Thymus (tissue), 11 donors: ENCODE data around the gene C1orf87. TPM values are rescaled to one million over a fixed set of nuclear protein-coding genes. Genes with fewer than 3 reads are reported as not detected.
"Not testable (repeated sequence)": the region's sequence is repeated elsewhere in the genome, so short reads cannot be mapped to it uniquely, and the experiment has no call there.

Source experiments
- DNase-seq, 9 donors: peaks; one replicate each; pipeline ENCODE4 v3.0.0-alpha.2; 2013; ENCODE audit warnings: low spot score in 9 of 9, low read depth in 6 of 9, missing footprints in 1 of 9
- H3K27ac ChIP-seq, 2 donors: one replicate each; pipeline ENCODE4 v1.5.1; 2013; ENCODE audit warnings: control low read depth in 1 of 2, low read depth in 1 of 2, low read length in 1 of 2, mild to moderate bottlenecking in 1 of 2, moderate library complexity in 1 of 2
- H3K27me3 ChIP-seq, 2 donors: one replicate each; pipeline ENCODE4 v1.5.1; 2013; ENCODE audit warnings: low read length in 1 of 2; ENCODE audit not compliant: control insufficient read depth in 2 of 2, insufficient read depth in 1 of 2
- H3K36me3 ChIP-seq, 2 donors: one replicate each; pipeline ENCODE4 v1.5.1; 2013; ENCODE audit warnings: low read length in 1 of 2, mild to moderate bottlenecking in 1 of 2, moderate library complexity in 1 of 2; ENCODE audit not compliant: control insufficient read depth in 2 of 2, insufficient read depth in 2 of 2
- H3K4me1 ChIP-seq, 2 donors: one replicate each; pipeline ENCODE4 v1.5.1; 2013; ENCODE audit warnings: low read length in 2 of 2; ENCODE audit not compliant: control insufficient read depth in 2 of 2, insufficient read depth in 2 of 2
- H3K4me3 ChIP-seq, 2 donors: one replicate each; pipeline ENCODE4 v1.5.1; 2013; ENCODE audit warnings: low read length in 2 of 2, control low read depth in 1 of 2, mild to moderate bottlenecking in 1 of 2
- H3K9me3 ChIP-seq, 2 donors: one replicate each; pipeline ENCODE4 v1.5.1; 2013; ENCODE audit warnings: low read length in 1 of 2, mild to moderate bottlenecking in 1 of 2; ENCODE audit not compliant: control insufficient read depth in 2 of 2, insufficient read depth in 1 of 2
- WGBS: extraction: QIAGEN DNeasy Blood & Tissue Kit; methylation state at CpG from one replicate; pipeline ENCODE4 v1.1.7; 2013; 5-methylcytosine and 5-hydroxymethylcytosine counted together
- polyA plus RNA-seq: library from polyadenylated mRNA; stranded (reverse); fragments of 200-250 nt; gene quantifications from one replicate; pipeline ENCODE4 v1.2.3, GENCODE V29; 2013
- total RNA-seq: library from RNA; stranded (reverse); fragments of 120-200 nt; gene quantifications from one replicate; pipeline ENCODE4 v1.2.4, GENCODE V29; 2013
- donor health status: healthy.

C1orf87 gene
- total and polyA plus RNA-seq, 2 donors, result 0.09 to 0.11 TPM

- no peak overlapping the region for H3K27ac ChIP-seq
- no peaks in the 10 kb centered on the region for H3K4me1 ChIP-seq
- DNase-seq, result peak in 4 of 9 donors; percentile 24 to 51 (median 38)
- WGBS, result 48% methylated on average over 19 of the region's 19 CpGs
- no peak overlapping the region for H3K4me3 ChIP-seq
- no peaks in the 10 kb centered on the region for H3K9me3 ChIP-seq
- H3K36me3 ChIP-seq, result no peaks in the 10 kb centered on the region
- H3K27me3 ChIP-seq, result peaks cover 0 to 13% of the 10 kb centered on the region in 2 donors
Observed at GRCh38 chr1:59976194-59977074, 97.1 kb downstream of the C1orf87 start.

- 98% methylated on average over 1 of the region's 1 CpG for WGBS
- peaks cover 0 to 8% of the 10 kb centered on the region in 2 donors for H3K4me1 ChIP-seq
- no peaks in the 10 kb centered on the region for H3K36me3 ChIP-seq
- no peak overlapping the region for H3K27ac ChIP-seq
- no peaks in the 10 kb centered on the region for H3K9me3 ChIP-seq
- H3K4me3 ChIP-seq, result no peak overlapping the region
- no peak for DNase-seq
- H3K27me3 ChIP-seq, result peaks cover 0 to 13% of the 10 kb centered on the region in 2 donors
Observed at GRCh38 chr1:59973719-59974118, 99.9 kb downstream of the C1orf87 start.

GRCh38 chr1:59972216-59972927 is 101.2 kb downstream of the C1orf87 start:
- 96% methylated on average over 20 of the region's 20 CpGs for WGBS
- Histone ChIP-seq H3K27ac (no peak overlapping the region), H3K9me3 (no peaks in the 10 kb centered on the region), H3K27me3 (peaks cover 0 to 13% of the 10 kb centered on the region in 2 donors), H3K4me1 (peaks cover 0 to 22% of the 10 kb centered on the region in 2 donors), H3K4me3 (no peak overlapping the region), H3K36me3 (no peaks in the 10 kb centered on the region)
- no peak for DNase-seq

- H3K9me3 ChIP-seq, result no peaks in the 10 kb centered on the region
- no peaks in the 10 kb centered on the region for H3K36me3 ChIP-seq
- peak in 6 of 9 donors; percentile 37 to 68 (median 44) for DNase-seq
- WGBS, result 15% methylated on average over 19 of the region's 19 CpGs
- no peak overlapping the region for H3K27ac ChIP-seq
- peaks cover 0 to 11% of the 10 kb centered on the region in 2 donors for H3K27me3 ChIP-seq
- no peak overlapping the region for H3K4me3 ChIP-seq
- H3K4me1 ChIP-seq, result peaks cover 0 to 28% of the 10 kb centered on the region in 2 donors
Observed at GRCh38 chr1:59971464-59971911, 102.1 kb downstream of the C1orf87 start.

GRCh38 chr1:59969542-59970175 is 103.9 kb downstream of the C1orf87 start:
- not testable (repeated sequence) for H3K36me3 ChIP-seq, H3K27ac ChIP-seq, H3K4me3 ChIP-seq, H3K27me3 ChIP-seq, DNase-seq, H3K9me3 ChIP-seq
- 97% methylated on average over 42 of the region's 42 CpGs for WGBS
- peaks cover 0 to 28% of the 10 kb centered on the region in 2 donors for H3K4me1 ChIP-seq

- H3K36me3 ChIP-seq, H3K9me3 ChIP-seq, H3K27me3 ChIP-seq, H3K4me3 ChIP-seq: not testable (repeated sequence)
- WGBS, result 75% methylated on average over 17 of the region's 17 CpGs
- peak in 2 of 9 donors; percentile 20 to 53 for DNase-seq
- Histone ChIP-seq H3K27ac (peak overlapping the region in 1 of 2 donors; percentile 77), H3K4me1 (peaks cover 0 to 28% of the 10 kb centered on the region in 2 donors)
Observed at GRCh38 chr1:59968746-59969145, 104.8 kb downstream of the C1orf87 start.

- peak in 1 of 9 donors; percentile 36 for DNase-seq
- 76% methylated on average over 3 of the region's 3 CpGs for WGBS
Observed at GRCh38 chr1:59967780-59968179, 105.8 kb downstream of the C1orf87 start.

GRCh38 chr1:59967141-59967697 is 106.4 kb downstream of the C1orf87 start:
- 30% methylated on average over 6 of the region's 6 CpGs for WGBS
- peaks cover 0 to 3% of the 10 kb centered on the region in 2 donors for H3K27me3 ChIP-seq
- DNase-seq, result peak in 4 of 9 donors; percentile 18 to 64 (median 34)
- peaks cover 0 to 28% of the 10 kb centered on the region in 2 donors for H3K4me1 ChIP-seq
- no peaks in the 10 kb centered on the region for H3K9me3 ChIP-seq
- no peaks in the 10 kb centered on the region for H3K36me3 ChIP-seq
- peak overlapping the region; percentile 46 to 77 for H3K27ac ChIP-seq
- no peak overlapping the region for H3K4me3 ChIP-seq

More at GRCh38 chr1:59967780-59968179, 105.8 kb downstream of the C1orf87 start:
- Histone ChIP-seq H3K4me3 (no peak overlapping the region), H3K27ac (peak overlapping the region; percentile 46 to 77), H3K36me3 (no peaks in the 10 kb centered on the region), H3K27me3 (peaks cover 0 to 3% of the 10 kb centered on the region in 2 donors), H3K9me3 (no peaks in the 10 kb centered on the region), H3K4me1 (peaks cover 0 to 28% of the 10 kb centered on the region in 2 donors)
